Lower lobe of right lung (tissue), 2 donors: ENCODE measurements around the gene RDH16. TPM values are rescaled to one million over a fixed set of nuclear protein-coding genes. Genes with fewer than 3 reads are reported as not detected.
"Not testable (repeated sequence)": the region's sequence is repeated elsewhere in the genome, so short reads cannot be mapped to it uniquely, and the experiment has no call there.

Source experiments
- ATAC-seq, 2 donors: fragments of 200-7000 bp; cut with Tn5 transposase; one replicate each; pipeline ENCODE4 v1.9.1; 2020 to 2022; ENCODE audit warnings: mild to moderate bottlenecking in 2 of 2, moderate library complexity in 2 of 2
- DNase-seq: peaks from one replicate; pipeline ENCODE4 v3.0.0-alpha.2; 2020
- H3K27ac ChIP-seq: fragments of 200-600 bp; one replicate; pipeline ENCODE4 v1.8.0; 2022
- H3K27me3 ChIP-seq: fragments of 200-600 bp; one replicate; pipeline ENCODE4 v1.8.0; 2022; ENCODE audit warnings: low read depth
- H3K36me3 ChIP-seq: fragments of 200-600 bp; one replicate; pipeline ENCODE4 v1.8.0; 2022; ENCODE audit warnings: mild to moderate bottlenecking
- H3K4me1 ChIP-seq: fragments of 200-600 bp; one replicate; pipeline ENCODE4 v1.8.0; 2022
- H3K4me3 ChIP-seq: fragments of 200-600 bp; one replicate; pipeline ENCODE4 v1.8.0; 2022; ENCODE audit warnings: mild to moderate bottlenecking
- H3K9me3 ChIP-seq: fragments of 200-600 bp; one replicate; pipeline ENCODE4 v1.8.0; 2022
- intact Hi-C: fragments of 100-400 bp; cut with DNase I; formaldehyde crosslinking; loops from one replicate; pipeline ENCODE4 v1.11.0; 2022
- total RNA-seq: library from RNA; stranded (reverse); fragmentation: NEBNext Ultra II Directional; extraction: Animal tissue kit (Norgen Biotek cat#: 25700); gene quantifications from one replicate; pipeline ENCODE4 v1.2.1, GENCODE V29; 2021
- TF ChIP-seq, protein P1 (sequence below): fragments of 200-600 bp; IDR thresholded peaks from one replicate; pipeline ENCODE4 v1.8.0; 2022; ENCODE audit warnings: antibody characterized with exemption, mild to moderate bottlenecking
- donor health status: DM: no; HTN: yes; CAD: no; lungs with severe emphysema.

RDH16 gene
- total RNA-seq, 1 donor from 2014 or later, result 0.53 TPM

DNA sequence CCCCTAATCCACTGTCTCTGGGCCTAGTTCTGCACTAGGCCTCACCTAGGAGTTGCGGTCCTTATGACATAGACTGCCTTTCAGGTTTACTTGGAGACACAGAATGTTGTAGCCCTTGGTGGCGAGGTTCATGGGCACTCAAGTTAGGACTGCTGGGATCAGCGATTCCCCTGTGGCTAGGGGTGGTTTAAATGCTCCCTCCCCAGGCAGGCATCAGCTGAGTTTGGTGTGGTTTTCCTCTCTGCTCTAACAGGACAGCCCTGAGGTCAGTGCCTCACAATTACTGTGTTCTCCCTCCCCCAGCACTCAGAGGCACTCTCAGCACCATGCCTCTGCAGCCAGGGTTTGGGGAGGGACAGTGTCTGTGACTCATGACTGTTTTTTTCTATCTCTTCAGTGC is 22.2 kb upstream of the RDH16 start:
- Histone ChIP-seq H3K27me3 (no peaks in the 10 kb centered on the region), H3K36me3 (no peaks in the 10 kb centered on the region), H3K9me3 (no peaks in the 10 kb centered on the region), H3K27ac (no peak overlapping the region), H3K4me3 (no peak overlapping the region), H3K4me1 (no peaks in the 10 kb centered on the region)
- TF ChIP-seq, protein P1, sequence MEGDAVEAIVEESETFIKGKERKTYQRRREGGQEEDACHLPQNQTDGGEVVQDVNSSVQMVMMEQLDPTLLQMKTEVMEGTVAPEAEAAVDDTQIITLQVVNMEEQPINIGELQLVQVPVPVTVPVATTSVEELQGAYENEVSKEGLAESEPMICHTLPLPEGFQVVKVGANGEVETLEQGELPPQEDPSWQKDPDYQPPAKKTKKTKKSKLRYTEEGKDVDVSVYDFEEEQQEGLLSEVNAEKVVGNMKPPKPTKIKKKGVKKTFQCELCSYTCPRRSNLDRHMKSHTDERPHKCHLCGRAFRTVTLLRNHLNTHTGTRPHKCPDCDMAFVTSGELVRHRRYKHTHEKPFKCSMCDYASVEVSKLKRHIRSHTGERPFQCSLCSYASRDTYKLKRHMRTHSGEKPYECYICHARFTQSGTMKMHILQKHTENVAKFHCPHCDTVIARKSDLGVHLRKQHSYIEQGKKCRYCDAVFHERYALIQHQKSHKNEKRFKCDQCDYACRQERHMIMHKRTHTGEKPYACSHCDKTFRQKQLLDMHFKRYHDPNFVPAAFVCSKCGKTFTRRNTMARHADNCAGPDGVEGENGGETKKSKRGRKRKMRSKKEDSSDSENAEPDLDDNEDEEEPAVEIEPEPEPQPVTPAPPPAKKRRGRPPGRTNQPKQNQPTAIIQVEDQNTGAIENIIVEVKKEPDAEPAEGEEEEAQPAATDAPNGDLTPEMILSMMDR, result no peak
- DNase-seq, result no peak
- intact Hi-C loops, result no loop called here
- no peak for ATAC-seq

DNA sequence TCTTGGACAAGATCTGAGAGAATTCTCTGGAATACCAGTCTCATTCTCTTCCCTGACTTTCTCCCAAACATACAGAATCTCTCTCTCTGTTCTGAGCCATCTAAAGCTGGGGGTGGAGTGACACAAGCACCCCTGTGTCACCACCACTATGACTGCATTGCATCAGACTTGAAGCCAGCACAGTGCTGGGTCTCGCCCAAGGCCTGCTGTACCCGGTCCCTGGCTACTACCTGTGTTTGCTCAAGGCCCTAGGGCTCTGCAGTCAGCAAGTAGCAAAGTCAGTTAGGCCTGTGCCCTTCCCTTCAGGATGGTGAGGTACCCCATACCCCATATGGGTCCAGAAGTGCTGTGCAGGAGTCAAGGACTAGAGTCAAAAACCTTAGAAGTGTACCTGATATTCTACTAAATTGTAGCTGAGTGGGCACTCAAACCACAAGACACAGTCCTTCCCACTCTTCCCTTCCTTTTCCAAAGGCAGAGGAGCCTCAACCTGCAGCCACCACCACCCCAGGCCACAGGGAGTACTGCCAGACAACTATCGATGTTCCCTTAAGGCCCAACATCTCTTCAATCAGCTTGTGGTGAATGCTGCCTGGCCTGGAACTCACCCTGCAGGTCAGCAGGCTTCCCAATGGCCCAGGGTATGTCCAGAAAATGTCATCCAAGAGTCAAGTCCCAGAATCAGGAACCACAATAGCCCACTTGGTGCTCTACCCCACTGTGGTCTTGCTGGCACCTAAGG is 21.2 kb upstream of the RDH16 start:
- no peak overlapping the region for H3K27ac ChIP-seq
- intact Hi-C loops, result no loop called here
- DNase-seq (no peak), ATAC-seq (peak in 1 of 2 donors; percentile 15)
- H3K36me3 ChIP-seq, result no peaks in the 10 kb centered on the region
- H3K27me3 ChIP-seq, result no peaks in the 10 kb centered on the region
- no peak overlapping the region for H3K4me3 ChIP-seq
- TF ChIP-seq, protein P1, result no peak
- H3K9me3 ChIP-seq, result no peaks in the 10 kb centered on the region
- no peaks in the 10 kb centered on the region for H3K4me1 ChIP-seq

DNA sequence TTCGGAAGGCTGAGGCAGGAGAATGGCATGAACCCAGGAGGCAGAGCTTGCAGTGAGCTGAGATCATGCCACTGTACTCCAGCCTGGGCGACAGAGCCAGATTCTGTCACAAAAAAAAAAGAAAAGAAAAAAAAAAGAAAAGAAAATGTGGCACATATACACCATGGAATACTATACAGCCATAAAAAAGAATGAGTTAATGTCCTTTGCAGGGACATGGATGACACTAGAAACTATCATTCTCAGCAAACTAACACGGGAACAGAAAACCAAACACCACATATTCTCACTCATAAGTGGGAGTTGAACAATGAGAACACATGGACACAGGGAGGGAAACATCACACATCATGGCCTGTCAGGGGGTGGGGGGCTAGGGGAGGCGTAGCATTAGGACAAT is 20.0 kb upstream of the RDH16 start:
- ATAC-seq, H3K9me3 ChIP-seq, H3K36me3 ChIP-seq, H3K4me3 ChIP-seq, DNase-seq, H3K27me3 ChIP-seq, H3K27ac ChIP-seq, intact Hi-C loops, H3K4me1 ChIP-seq: not testable (repeated sequence)

DNA sequence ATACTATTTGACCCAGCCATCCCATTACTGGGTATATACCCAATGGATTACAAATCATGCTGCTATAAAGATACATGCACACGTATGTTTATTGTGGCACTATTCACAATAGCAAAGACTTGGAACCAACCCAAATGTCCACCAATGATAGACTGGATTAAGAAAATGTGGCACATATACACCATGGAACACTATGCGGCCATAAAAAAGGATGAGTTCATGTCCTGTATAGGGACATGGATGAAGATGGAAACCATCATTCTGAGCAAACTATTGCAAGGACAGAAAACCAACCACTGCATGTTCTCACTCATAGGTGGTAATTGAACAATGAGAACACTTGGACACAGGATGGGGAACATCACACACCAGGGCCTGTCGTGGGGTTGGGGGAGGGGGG is 16.8 kb upstream of the RDH16 start:
- intact Hi-C loops, result not testable (repeated sequence)

DNA sequence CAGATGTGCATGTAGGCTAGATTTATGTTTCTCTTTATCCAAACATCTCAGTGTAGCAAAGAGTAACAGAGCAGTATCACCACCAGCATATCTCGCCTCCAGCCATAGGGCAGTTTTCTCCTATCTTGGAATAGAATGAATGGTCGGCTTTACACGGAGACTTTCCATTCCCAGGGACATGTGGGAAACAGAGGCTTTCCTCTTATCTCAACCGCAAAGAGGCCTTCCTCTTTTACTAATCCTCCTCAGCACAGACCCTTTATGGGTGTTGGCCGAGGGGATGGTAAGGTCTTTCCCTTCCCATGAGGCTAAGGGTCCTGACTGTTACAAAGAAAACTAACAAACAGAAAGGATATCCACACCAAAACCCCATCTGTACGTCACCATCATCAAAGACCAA is 11.5 kb upstream of the RDH16 start:
- ATAC-seq, intact Hi-C loops, DNase-seq, H3K36me3 ChIP-seq, H3K27ac ChIP-seq, H3K9me3 ChIP-seq, H3K27me3 ChIP-seq, H3K4me3 ChIP-seq, H3K4me1 ChIP-seq: not testable (repeated sequence)

More for the DNA sequence above, 16.8 kb upstream of the RDH16 start:
- H3K36me3 ChIP-seq, H3K4me1 ChIP-seq, H3K9me3 ChIP-seq, H3K27ac ChIP-seq, ATAC-seq, DNase-seq, H3K27me3 ChIP-seq, H3K4me3 ChIP-seq: not testable (repeated sequence)

DNA sequence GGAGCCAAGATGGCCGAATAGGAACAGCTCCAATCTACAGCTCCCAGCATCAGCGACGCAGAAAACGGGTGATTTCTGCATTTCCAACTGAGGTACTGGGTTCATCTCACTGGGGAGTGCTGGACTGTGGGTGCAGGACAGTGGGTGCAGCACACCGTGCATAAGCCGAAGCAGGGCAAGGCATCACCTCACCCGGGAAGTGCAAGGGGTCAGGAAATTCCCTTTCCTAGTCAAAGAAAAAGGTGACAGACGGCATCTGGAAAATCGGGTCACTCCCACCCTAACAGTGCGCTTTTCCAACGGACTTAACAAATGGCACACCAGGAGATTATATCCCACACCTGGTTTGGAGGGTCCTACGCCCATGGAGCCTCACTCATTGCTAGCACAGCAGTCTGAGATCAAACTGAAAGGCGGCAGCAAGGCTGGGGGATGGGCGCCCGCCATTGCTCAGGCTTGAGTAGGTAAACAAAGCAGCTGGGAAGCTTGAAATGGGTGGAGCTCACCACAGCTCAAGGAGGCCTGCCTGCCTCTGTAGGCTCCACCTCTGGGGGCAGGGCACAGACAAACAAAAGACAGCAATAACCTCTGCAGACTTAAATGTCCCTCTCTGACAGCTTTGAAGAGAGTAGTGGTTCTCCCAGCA is 8.7 kb upstream of the RDH16 start:
- intact Hi-C loops, H3K9me3 ChIP-seq, H3K4me3 ChIP-seq, H3K4me1 ChIP-seq, ATAC-seq, H3K36me3 ChIP-seq, H3K27ac ChIP-seq, H3K27me3 ChIP-seq: not testable (repeated sequence)
- peak; percentile 58 for DNase-seq

DNA sequence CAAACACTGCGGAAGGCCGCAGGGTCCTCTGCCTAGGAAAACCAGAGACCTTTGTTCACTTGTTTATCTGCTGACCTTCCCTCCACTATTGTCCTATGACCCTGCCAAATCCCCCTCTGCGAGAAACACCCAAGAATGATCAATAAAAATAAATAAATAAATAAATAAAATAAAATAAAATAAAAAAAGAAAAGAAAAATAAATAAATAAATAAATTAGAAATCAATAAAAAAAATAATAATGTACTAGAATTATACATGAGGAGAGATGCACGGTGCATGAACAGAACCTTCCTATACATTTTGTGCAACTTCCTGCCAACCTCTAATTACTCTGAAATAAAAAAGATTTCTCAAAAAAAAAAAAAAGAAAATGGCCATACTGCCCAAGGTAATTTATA is 7.7 kb upstream of the RDH16 start:
- DNase-seq, ATAC-seq, H3K27me3 ChIP-seq, H3K4me3 ChIP-seq, H3K27ac ChIP-seq, intact Hi-C loops, H3K9me3 ChIP-seq, H3K36me3 ChIP-seq, H3K4me1 ChIP-seq: not testable (repeated sequence)

DNA sequence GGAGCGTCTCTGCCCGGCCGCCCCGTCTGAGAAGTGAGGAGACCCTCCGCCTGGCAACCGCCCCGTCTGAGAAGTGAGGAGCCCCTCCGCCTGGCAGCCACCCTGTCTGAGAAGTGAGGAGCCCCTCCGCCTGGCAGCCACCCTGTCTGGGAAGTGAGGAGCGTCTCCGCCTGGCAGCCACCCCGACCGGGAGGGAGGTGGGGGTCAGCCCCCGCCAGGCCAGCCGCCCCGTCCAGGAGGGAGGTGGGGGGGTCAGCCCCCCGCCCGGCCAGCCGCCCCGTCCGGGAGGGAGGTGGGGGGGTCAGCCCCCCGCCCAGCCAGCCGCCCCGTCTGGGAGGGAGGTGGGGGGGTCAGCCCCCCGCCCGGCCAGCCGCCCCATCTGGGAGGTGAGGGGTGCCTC is 6.1 kb upstream of the RDH16 start:
- ATAC-seq, result not testable (repeated sequence)

DNA sequence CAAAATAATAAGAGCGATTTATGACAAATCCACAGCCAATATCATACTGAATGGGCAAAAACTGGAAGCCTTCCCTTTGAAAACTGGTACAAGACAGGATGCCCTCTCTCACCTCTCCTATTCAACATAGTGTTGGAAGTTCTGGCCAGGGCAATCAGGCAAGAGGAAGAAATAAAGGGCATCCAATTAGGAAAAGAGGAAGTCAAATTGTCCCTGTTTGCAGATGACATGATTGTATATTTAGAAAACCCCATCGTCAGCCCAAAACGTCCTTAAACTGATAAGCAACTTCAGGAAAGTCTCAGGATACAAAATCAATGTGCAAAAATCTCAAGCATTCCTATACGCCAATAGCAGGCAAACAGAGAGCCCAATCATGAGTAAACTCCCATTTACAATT is 4.8 kb upstream of the RDH16 start:
- H3K27ac ChIP-seq, H3K36me3 ChIP-seq, ATAC-seq, H3K27me3 ChIP-seq, H3K9me3 ChIP-seq, H3K4me3 ChIP-seq, DNase-seq, H3K4me1 ChIP-seq, intact Hi-C loops: not testable (repeated sequence)

More for the DNA sequence above, 6.1 kb upstream of the RDH16 start:
- H3K36me3 ChIP-seq, H3K9me3 ChIP-seq, H3K4me3 ChIP-seq, intact Hi-C loops, H3K27ac ChIP-seq, H3K27me3 ChIP-seq, H3K4me1 ChIP-seq, DNase-seq: not testable (repeated sequence)
